Fibroblast of mammary gland (primary cell): ENCODE measurements around the gene CDCA8.

ENCODE experiments used
- DNase-seq: peaks from one replicate; pipeline ENCODE4 v3.0.0-alpha.2; 2010; ENCODE audit warnings: low read depth
- H3K4me3 ChIP-seq: 2 replicates; pipeline ENCODE4 v1.5.1; 2011; ENCODE audit warnings: low read depth, mild to moderate bottlenecking, low read length, moderate library complexity; ENCODE audit not compliant: control insufficient read depth
- CTCF ChIP-seq: conservative IDR thresholded peaks from 2 replicates; pipeline ENCODE4 v1.5.1; 2011; ENCODE audit warnings: low read depth, low read length, inconsistent platforms; ENCODE audit not compliant: control insufficient read depth, insufficient read depth

The CDCA8 gene

GRCh38 chr1:37755290-37755689, 63.0 kb downstream of the CDCA8 start:
- DNase-seq: no peak
- H3K4me3 ChIP-seq: no peak overlapping the region
- TF ChIP-seq CTCF: no peak

DNA sequence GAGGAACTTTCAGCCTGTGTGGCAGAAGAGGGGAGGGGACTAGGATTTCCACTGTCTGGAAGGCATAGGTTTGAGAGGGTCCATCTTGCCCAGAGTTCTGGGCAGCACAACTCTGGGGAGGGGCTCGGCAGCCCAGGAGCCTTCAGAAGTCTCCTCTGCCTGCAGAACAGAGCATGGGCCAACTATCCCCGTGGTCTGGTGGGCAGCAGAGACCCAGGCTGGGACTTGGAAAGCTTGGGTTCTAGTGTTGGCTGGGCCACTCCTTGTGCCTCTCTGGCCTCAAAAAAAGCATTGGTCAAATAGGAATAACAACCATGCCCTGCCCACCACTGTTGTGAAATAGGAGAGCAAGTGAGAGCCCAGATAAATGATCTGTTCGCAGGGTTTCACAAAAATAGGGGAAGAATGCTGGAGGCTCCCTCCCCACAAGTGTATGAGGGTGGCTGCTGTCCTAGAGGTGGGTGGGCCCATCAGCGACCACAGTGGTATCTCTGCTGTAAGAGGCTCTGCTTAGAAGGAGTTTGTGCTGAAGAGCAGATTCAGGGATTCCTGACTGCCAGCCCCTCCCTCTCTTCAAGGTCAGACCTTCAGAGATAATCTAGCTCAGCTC, 63.7 kb downstream of the CDCA8 start:
- no peak for TF ChIP-seq CTCF
- no peak for DNase-seq

More for the DNA sequence above, 63.7 kb downstream of the CDCA8 start:
- H3K4me3 ChIP-seq: no peak overlapping the region
